ENCODE measurements around the gene PRPF4. TPM values are rescaled to one million over a fixed set of nuclear protein-coding genes. Genes with fewer than 3 reads are reported as not detected.
A peak's percentile ranks its signal among the peaks of the same experiment; 100 is the strongest.

PRPF4 gene
- total RNA-seq, 6 experiments from 2014 or later, result 6.9 to 13.0 (median 10.1) TPM

GRCh38 chr9:113250807-113251206 lies 24.7 kb upstream of the PRPF4 start:
- no peak for TF ChIP-seq POLR2A (IDR thresholded peaks at IDR 0.05)
- TF ChIP-seq CTCF (IDR thresholded peaks at IDR 0.05), result no peak
- Histone ChIP-seq H3K36me3 (no peaks in the 10 kb centered on the region), H3K9me3 (no peaks in the 10 kb centered on the region), H3K27ac (no peak overlapping the region), H3K27me3 (no peaks in the 10 kb centered on the region), H3K4me1 (no peaks in the 10 kb centered on the region), H3K4me3 (no peak overlapping the region)
- intact Hi-C loops (cut with DNase I), result no loop called here
- WGBS (ENCODE audit: insufficient coverage, low coverage, low lambda C conversion rate, missing lambda C conversion rate), result no CpG with 5 or more reads among the region's 2 CpGs
- ATAC-seq (no peak), DNase-seq (no peak)

- TF ChIP-seq CTCF (IDR thresholded peaks at IDR 0.05), result no peak
- peaks cover 0 to 25% (median 12%) of the 10 kb centered on the region in 4 donors for H3K4me1 ChIP-seq
- DNase-seq (no peak), ATAC-seq (no peak)
- H3K36me3 ChIP-seq, result peaks cover 0 to 11% (median 0%) of the 10 kb centered on the region in 4 donors
- H3K9me3 ChIP-seq, result no peaks in the 10 kb centered on the region
- WGBS (ENCODE audit: insufficient coverage, low coverage, low lambda C conversion rate, missing lambda C conversion rate), result 83% methylated on average over 1 of the region's 1 CpG
- H3K27me3 ChIP-seq, result no peaks in the 10 kb centered on the region
- H3K4me3 ChIP-seq, result no peak overlapping the region
- no peak overlapping the region for H3K27ac ChIP-seq
- intact Hi-C loops (cut with DNase I), result no loop called here
These were observed 20.5 kb upstream of the PRPF4 start for GRCh38 chr9:113254991-113255390.

GRCh38 chr9:113255438-113255837 lies 20.0 kb upstream of the PRPF4 start:
- Histone ChIP-seq H3K9me3 (no peaks in the 10 kb centered on the region), H3K4me1 (peaks cover 0 to 25% (median 12%) of the 10 kb centered on the region in 4 donors), H3K27me3 (no peaks in the 10 kb centered on the region), H3K27ac (no peak overlapping the region), H3K36me3 (peaks cover 0 to 16% (median 0%) of the 10 kb centered on the region in 4 donors), H3K4me3 (no peak overlapping the region)
- DNase-seq (no peak), ATAC-seq (no peak)
- TF ChIP-seq POLR2A (IDR thresholded peaks at IDR 0.05) (no peak), CTCF (IDR thresholded peaks at IDR 0.05) (no peak)
- intact Hi-C loops (cut with DNase I), result no loop called here
- WGBS (ENCODE audit: insufficient coverage, low coverage, low lambda C conversion rate, missing lambda C conversion rate), result 66% methylated on average over 6 of the region's 6 CpGs

GRCh38 chr9:113257863-113258262 lies 17.6 kb upstream of the PRPF4 start:
- H3K4me1 ChIP-seq, result peaks cover 0 to 42% (median 19%) of the 10 kb centered on the region in 4 donors
- TF ChIP-seq CTCF (IDR thresholded peaks at IDR 0.05), result no peak
- TF ChIP-seq POLR2A (IDR thresholded peaks at IDR 0.05), result no peak
- peak; percentile 5 to 47 (median 12) for ATAC-seq
- no peaks in the 10 kb centered on the region for H3K27me3 ChIP-seq
- H3K27ac ChIP-seq, result peak overlapping the region; percentile 13 to 34 (median 31)
- 49% methylated on average over 3 of the region's 3 CpGs for WGBS (ENCODE audit: insufficient coverage, low coverage, low lambda C conversion rate, missing lambda C conversion rate)
- no peaks in the 10 kb centered on the region for H3K9me3 ChIP-seq
- intact Hi-C loops (cut with DNase I), result no loop called here
- peaks cover 0 to 21% (median 0%) of the 10 kb centered on the region in 4 donors for H3K36me3 ChIP-seq
- H3K4me3 ChIP-seq, result no peak overlapping the region
- no peak for DNase-seq

GRCh38 chr9:113258282-113258681 lies 17.2 kb upstream of the PRPF4 start:
- WGBS (ENCODE audit: insufficient coverage, low coverage, low lambda C conversion rate, missing lambda C conversion rate), result 47% methylated on average over 1 of the region's 1 CpG
- peaks cover 0 to 21% (median under 1%) of the 10 kb centered on the region in 4 donors for H3K36me3 ChIP-seq
- DNase-seq, result no peak
- intact Hi-C loops (cut with DNase I), result no loop called here
- no peaks in the 10 kb centered on the region for H3K9me3 ChIP-seq
- ATAC-seq, result peak; percentile 51 to 71 (median 68)
- peaks cover 0 to 45% (median 20%) of the 10 kb centered on the region in 4 donors for H3K4me1 ChIP-seq
- peak overlapping the region in 2 of 3 donors; percentile 13 to 31 for H3K27ac ChIP-seq
- no peaks in the 10 kb centered on the region for H3K27me3 ChIP-seq
- TF ChIP-seq POLR2A (IDR thresholded peaks at IDR 0.05), result no peak
- no peak for TF ChIP-seq CTCF (IDR thresholded peaks at IDR 0.05)
- no peak overlapping the region for H3K4me3 ChIP-seq
